ENCODE results near the gene FAM222B. TPM values are rescaled to one million over a fixed set of nuclear protein-coding genes. Genes with fewer than 3 reads are reported as not detected.

The FAM222B gene
- total and polyA plus RNA-seq, 9 of the 15 experiments (the other 6 are each of a cell fraction or from before 2014, with no cell fraction given): 4.0 to 34.6 (median 7.5) TPM

DNA sequence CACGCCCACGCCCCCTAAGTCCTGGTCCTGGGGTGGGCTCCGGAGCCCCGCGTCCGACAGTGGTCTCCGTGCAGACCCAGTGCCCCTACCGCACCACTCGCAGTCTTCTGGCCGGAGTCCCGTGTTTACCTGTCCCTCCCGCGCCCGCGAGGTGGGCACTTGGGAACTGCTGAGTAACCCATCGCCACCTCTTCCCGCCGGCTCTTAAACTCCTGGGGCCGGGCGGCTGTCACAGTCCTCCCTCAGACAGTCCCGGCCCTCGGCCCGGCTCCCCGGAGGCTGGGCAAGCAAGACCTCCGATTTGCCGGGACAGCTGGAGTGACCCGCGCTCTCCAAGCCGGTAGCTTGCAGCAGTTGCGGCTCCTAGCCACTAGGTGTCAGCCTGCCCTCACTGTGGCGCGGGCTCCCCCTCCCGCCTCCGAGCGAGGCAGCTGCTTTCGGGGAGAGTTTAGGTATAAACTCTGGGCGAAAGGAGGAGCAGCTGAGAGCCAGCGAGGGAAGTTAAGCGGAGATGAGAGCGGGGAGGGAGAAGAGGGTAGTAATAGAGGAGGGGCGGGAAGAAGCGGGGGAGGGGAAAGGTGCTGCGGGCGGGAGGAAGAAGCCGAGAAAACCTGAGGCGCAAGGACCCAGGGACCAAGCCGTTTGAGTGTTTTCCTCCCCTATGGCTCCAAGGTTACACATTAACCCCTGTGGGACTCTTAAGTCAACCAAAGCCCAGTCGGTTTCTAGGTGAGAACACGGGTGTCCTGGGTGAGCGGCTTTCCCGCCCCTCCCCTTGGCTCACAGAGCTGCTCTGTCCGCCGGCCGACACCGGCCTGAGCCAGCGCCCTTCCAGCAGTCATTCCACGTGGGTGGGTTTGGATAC, 115.7 kb downstream of the FAM222B start:
- Histone ChIP-seq H3K79me2 (ENCODE audit: control insufficient read depth, insufficient read depth, low read length) (peaks cover 52% of the 10 kb centered on the region), H3K9me3 (replicated peaks; ENCODE audit: control insufficient read depth, insufficient read depth, low read depth, low read length) (no peaks in the 10 kb centered on the region), H2AFZ (ENCODE audit: low read depth, low read length) (peak overlapping the region; percentile 95), H3K4me1 (replicated peaks in 1 of 2; ENCODE audit: control insufficient read depth in 2 of 2, insufficient read depth in 2 of 2, low read length in 2 of 2) (peaks cover 47 to 64% of the 10 kb centered on the region in 2 experiments), H3K4me3 (peak overlapping the region; percentile 83), H3K9ac (ENCODE audit: insufficient read depth in 1 of 2, low read depth in 2 of 2, low read length in 2 of 2) (peak overlapping the region; percentile 94 to 97), H3K27me3 (ENCODE audit: control insufficient read depth in 2 of 2, insufficient read depth in 2 of 2, low read length in 2 of 2) (no peaks in the 10 kb centered on the region), H3K9me1 (ENCODE audit: control insufficient read depth, insufficient read depth, low read length) (no peaks in the 10 kb centered on the region), H3K36me3 (ENCODE audit: control insufficient read depth, insufficient read depth, low read length) (peaks cover 38% of the 10 kb centered on the region), H3K27ac (ENCODE audit: extremely low read depth, low read depth, low read length) (peak overlapping the region; percentile 97), H4K20me1 (replicated peaks; ENCODE audit: control insufficient read depth, insufficient read depth, low read length) (peaks cover 32% of the 10 kb centered on the region), H3K4me2 (ENCODE audit: insufficient read depth, low read length) (peak overlapping the region; percentile 100)
- CTCF ChIA-PET (ENCODE audit: low intra/inter-chr PET ratio): interaction anchor here (1.1 to 3.9 kb wide), 8 partner anchors 17 to 226 kb away, joined by 3 to 117 read pairs (median 12); partner anchors contain the start of genes DHRS13 and TRAF4
- under 1% methylated on average over 52 of the region's 57 CpGs for WGBS (ENCODE audit: insufficient coverage, low coverage, missing lambda C conversion rate)
- in situ Hi-C loops (cut with MboI): no loop called here
- DNase-seq (ENCODE audit: extremely low read depth in 1 of 4, low spot score in 3 of 4) (peak; percentile 75 to 99 (median 84)), FAIRE-seq (peak; percentile 90), ATAC-seq (peak; percentile 58)
- no TSS peak for BruUV-seq (replicated peaks)
- intact Hi-C loops (cut with micrococcal nuclease): loop anchor here (1.0 to 10.0 kb wide), 10 partner anchors 16 to 388 kb away; partner anchors contain the start of genes DHRS13 and SPAG5
- POLR2A ChIA-PET: interaction anchor here (0.6 to 11.1 kb wide), 44 partner anchors 8 to 567 kb away, joined by 3 to 367 read pairs (median 4); partner anchors contain the start of genes DHRS13, ERAL1, NUFIP2 and PHF12
- TF ChIP-seq, protein P1, sequence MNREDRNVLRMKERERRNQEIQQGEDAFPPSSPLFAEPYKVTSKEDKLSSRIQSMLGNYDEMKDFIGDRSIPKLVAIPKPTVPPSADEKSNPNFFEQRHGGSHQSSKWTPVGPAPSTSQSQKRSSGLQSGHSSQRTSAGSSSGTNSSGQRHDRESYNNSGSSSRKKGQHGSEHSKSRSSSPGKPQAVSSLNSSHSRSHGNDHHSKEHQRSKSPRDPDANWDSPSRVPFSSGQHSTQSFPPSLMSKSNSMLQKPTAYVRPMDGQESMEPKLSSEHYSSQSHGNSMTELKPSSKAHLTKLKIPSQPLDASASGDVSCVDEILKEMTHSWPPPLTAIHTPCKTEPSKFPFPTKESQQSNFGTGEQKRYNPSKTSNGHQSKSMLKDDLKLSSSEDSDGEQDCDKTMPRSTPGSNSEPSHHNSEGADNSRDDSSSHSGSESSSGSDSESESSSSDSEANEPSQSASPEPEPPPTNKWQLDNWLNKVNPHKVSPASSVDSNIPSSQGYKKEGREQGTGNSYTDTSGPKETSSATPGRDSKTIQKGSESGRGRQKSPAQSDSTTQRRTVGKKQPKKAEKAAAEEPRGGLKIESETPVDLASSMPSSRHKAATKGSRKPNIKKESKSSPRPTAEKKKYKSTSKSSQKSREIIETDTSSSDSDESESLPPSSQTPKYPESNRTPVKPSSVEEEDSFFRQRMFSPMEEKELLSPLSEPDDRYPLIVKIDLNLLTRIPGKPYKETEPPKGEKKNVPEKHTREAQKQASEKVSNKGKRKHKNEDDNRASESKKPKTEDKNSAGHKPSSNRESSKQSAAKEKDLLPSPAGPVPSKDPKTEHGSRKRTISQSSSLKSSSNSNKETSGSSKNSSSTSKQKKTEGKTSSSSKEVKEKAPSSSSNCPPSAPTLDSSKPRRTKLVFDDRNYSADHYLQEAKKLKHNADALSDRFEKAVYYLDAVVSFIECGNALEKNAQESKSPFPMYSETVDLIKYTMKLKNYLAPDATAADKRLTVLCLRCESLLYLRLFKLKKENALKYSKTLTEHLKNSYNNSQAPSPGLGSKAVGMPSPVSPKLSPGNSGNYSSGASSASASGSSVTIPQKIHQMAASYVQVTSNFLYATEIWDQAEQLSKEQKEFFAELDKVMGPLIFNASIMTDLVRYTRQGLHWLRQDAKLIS (CRISPR knock-in tag; IDR thresholded peaks at IDR 0.05): peak; percentile 78; the same call in 1 of the 2 replicates
- no peak for TF ChIP-seq CBX8 (IDR thresholded peaks at IDR 0.05; ENCODE audit: borderline replicate concordance, extremely low read depth, low read depth, low read length, poor library complexity, severe bottlenecking)
- peak; percentile 68; the same call in 1 of the 2 replicates for TF ChIP-seq ZNF263 (CRISPR knock-in tag; IDR thresholded peaks at IDR 0.05; ENCODE audit: borderline replicate concordance)
- TF ChIP-seq PATZ1 (CRISPR knock-in tag; IDR thresholded peaks at IDR 0.05; ENCODE audit: borderline replicate concordance): no peak
- peak; percentile 52 for TF ChIP-seq BCOR (IDR thresholded peaks at IDR 0.05)
- peak; percentile 82; the same call in 1 of the 2 replicates for TF ChIP-seq ZBTB7A (IDR thresholded peaks at IDR 0.05; ENCODE audit: borderline replicate concordance, control insufficient read depth, low read depth, low read length)
- TF ChIP-seq FOXM1 (IDR thresholded peaks at IDR 0.05; ENCODE audit: low read depth): peak; percentile 49; the same call in 1 of the 2 replicates
- peak; percentile 78; the same call in 1 of the 2 replicates for TF ChIP-seq FOXM1 (CRISPR knock-in tag; IDR thresholded peaks at IDR 0.05; ENCODE audit: low read depth)
- peak; percentile 11; the same call in 1 of the 2 replicates for TF ChIP-seq CEBPG (CRISPR knock-in tag; IDR thresholded peaks at IDR 0.05)
- TF ChIP-seq CEBPG (tag; conservative IDR thresholded peaks at IDR 0.05 in 1 of 2, IDR thresholded peaks at IDR 0.05 in 1 of 2): no peak
- TF ChIP-seq ZNF644 (tag; IDR thresholded peaks at IDR 0.05; ENCODE audit: low read depth): peak; percentile 67; the same call in 1 of the 2 replicates
- peak; percentile 52 to 57; a peak in 2 of 4 replicates for TF ChIP-seq TBL1XR1 (IDR thresholded peaks at IDR 0.05; ENCODE audit: low read length in 2 of 2)
- no peak for TF ChIP-seq ZNF76 (CRISPR knock-in tag; IDR thresholded peaks at IDR 0.05; ENCODE audit: borderline replicate concordance)

Data from K562 (cell line).